Natural killer cell (primary cell): Measurements from ENCODE around the gene NDST1. TPM values are rescaled to one million over a fixed set of nuclear protein-coding genes. Genes with fewer than 3 reads are reported as not detected.

Experiments used
- ATAC-seq, 3 donors: fragments of 150-1000 bp in 2 of 3; fragments of 200-7000 bp in 1 of 3; cut with Tn5 transposase; 1 replicate in 1 of 3; 2 replicates in 2 of 3; pipeline ENCODE4 v1.10.0; 2021; ENCODE audit warnings: mild to moderate bottlenecking in 2 of 3, moderate library complexity in 2 of 3
- DNase-seq, 2 donors: peaks; one replicate each; pipeline versions ENCODE4 v3.0.0 to v3.0.0-alpha.2; 2013 to 2021; ENCODE audit warnings: mixed read lengths in 1 of 2
- H3K27ac ChIP-seq: one replicate; pipeline ENCODE4 v1.5.1; 2013; ENCODE audit warnings: mild to moderate bottlenecking, low read length
- H3K27me3 ChIP-seq: one replicate; pipeline ENCODE4 v1.6.1; 2013; ENCODE audit warnings: low read length; ENCODE audit not compliant: control insufficient read depth, insufficient read depth
- H3K36me3 ChIP-seq: one replicate; pipeline ENCODE4 v1.6.1; 2013; ENCODE audit warnings: low read length; ENCODE audit not compliant: control insufficient read depth, insufficient read depth
- H3K4me1 ChIP-seq: one replicate; pipeline ENCODE4 v1.6.1; 2013; ENCODE audit warnings: low read length; ENCODE audit not compliant: control insufficient read depth, insufficient read depth
- H3K4me3 ChIP-seq: one replicate; pipeline ENCODE4 v1.5.1; 2013; ENCODE audit warnings: low read length
- H3K9me3 ChIP-seq: one replicate; pipeline ENCODE4 v1.6.1; 2013; ENCODE audit warnings: low read length; ENCODE audit not compliant: control insufficient read depth, insufficient read depth
- H3K27ac Mint-ChIP-seq, 2 donors: one replicate each; pipeline ENCODE4 v1.8.0; 2022; ENCODE audit warnings: mild to moderate bottlenecking in 2 of 2, mixed read lengths in 2 of 2, moderate library complexity in 1 of 2
- H3K27me3 Mint-ChIP-seq, 2 donors: one replicate each; pipeline ENCODE4 v1.8.0; 2022; ENCODE audit warnings: low read depth in 2 of 2, mixed read lengths in 2 of 2
- H3K36me3 Mint-ChIP-seq: one replicate; pipeline ENCODE4 v1.8.0; 2022; ENCODE audit warnings: mixed read lengths
- H3K4me1 Mint-ChIP-seq, 2 donors: one replicate each; pipeline ENCODE4 v1.8.0; 2022; ENCODE audit warnings: mixed read lengths in 2 of 2
- H3K4me3 Mint-ChIP-seq: one replicate; pipeline ENCODE4 v1.8.0; 2022; ENCODE audit warnings: mild to moderate bottlenecking, moderate library complexity, mixed read lengths
- H3K9me3 Mint-ChIP-seq, 2 donors: one replicate each; pipeline ENCODE4 v1.8.0; 2022; ENCODE audit warnings: mixed read lengths in 2 of 2
- CTCF ChIP-seq: fragments of 200-600 bp; IDR thresholded peaks from one replicate; pipeline ENCODE4 v1.8.0; 2022; ENCODE audit warnings: antibody characterized with exemption
- WGBS: methylation state at CpG from one replicate; pipeline ENCODE4 v1.1.7; 2013; ENCODE audit warnings: missing lambda C conversion rate; ENCODE audit not compliant: insufficient coverage; 5-methylcytosine and 5-hydroxymethylcytosine counted together
- intact Hi-C: fragments of 100-400 bp; cut with micrococcal nuclease; formaldehyde crosslinking; loops from one replicate; pipeline ENCODE4 v1.14.2; 2022
- total RNA-seq, 4 donors: library from RNA; stranded (reverse); fragments of 120-200 nt in 1 of 4; gene quantifications; one replicate each; pipeline versions ENCODE4 v1.2.3 to v1.2.4, GENCODE V29; 2013 to 2022

Gene NDST1
- total RNA-seq, 3 donors from 2014 or later (not counting 1 experiment from before 2014, with no cell fraction given), result 2.8 to 12.3 (median 4.3) TPM

GRCh38 chr5:150461231-150461630 is 46.7 kb upstream of the NDST1 start:
- H3K27me3 Mint-ChIP-seq, result no peaks in the 10 kb centered on the region
- DNase-seq (peak in 1 of 2 donors; percentile 39), ATAC-seq (no peak)
- no peak overlapping the region for H3K4me3 ChIP-seq
- peak overlapping the region; percentile 5 for H3K27ac ChIP-seq
- H3K36me3 ChIP-seq, result no peaks in the 10 kb centered on the region
- H3K27me3 ChIP-seq, result no peaks in the 10 kb centered on the region
- H3K36me3 Mint-ChIP-seq, result no peaks in the 10 kb centered on the region
- H3K4me3 Mint-ChIP-seq, result no peak overlapping the region
- peaks cover 26% of the 10 kb centered on the region for H3K4me1 ChIP-seq
- H3K9me3 Mint-ChIP-seq, result no peaks in the 10 kb centered on the region
- H3K27ac Mint-ChIP-seq, result no peak overlapping the region
- intact Hi-C loops, result no loop called here
- H3K9me3 ChIP-seq, result no peaks in the 10 kb centered on the region
- peaks cover 4 to 17% of the 10 kb centered on the region in 2 donors for H3K4me1 Mint-ChIP-seq
- TF ChIP-seq CTCF, result no peak
- 27% methylated on average over 2 of the region's 2 CpGs for WGBS

- H3K27me3 Mint-ChIP-seq, result peaks cover 0 to 3% of the 10 kb centered on the region in 2 donors
- no peaks in the 10 kb centered on the region for H3K9me3 Mint-ChIP-seq
- H3K4me3 Mint-ChIP-seq, result no peak overlapping the region
- no peak overlapping the region for H3K27ac Mint-ChIP-seq
- WGBS, result 88% methylated on average over 6 of the region's 6 CpGs
- Histone ChIP-seq H3K9me3 (no peaks in the 10 kb centered on the region), H3K36me3 (no peaks in the 10 kb centered on the region), H3K4me1 (no peaks in the 10 kb centered on the region), H3K27me3 (no peaks in the 10 kb centered on the region), H3K4me3 (no peak overlapping the region), H3K27ac (no peak overlapping the region)
- peaks cover 0 to under 1% of the 10 kb centered on the region in 2 donors for H3K4me1 Mint-ChIP-seq
- no peak for DNase-seq
- TF ChIP-seq CTCF, result no peak
- intact Hi-C loops, result no loop called here
- no peak for ATAC-seq
- H3K36me3 Mint-ChIP-seq, result no peaks in the 10 kb centered on the region
Measured at GRCh38 chr5:150464554-150465012, 43.3 kb upstream of the NDST1 start.

- Mint-ChIP-seq H3K27ac (no peak overlapping the region), H3K36me3 (no peaks in the 10 kb centered on the region), H3K27me3 (peaks cover 0 to 3% of the 10 kb centered on the region in 2 donors), H3K4me1 (no peaks in the 10 kb centered on the region), H3K9me3 (no peaks in the 10 kb centered on the region), H3K4me3 (no peak overlapping the region)
- Histone ChIP-seq H3K27me3 (no peaks in the 10 kb centered on the region), H3K4me1 (no peaks in the 10 kb centered on the region), H3K27ac (no peak overlapping the region), H3K4me3 (no peak overlapping the region), H3K36me3 (no peaks in the 10 kb centered on the region), H3K9me3 (no peaks in the 10 kb centered on the region)
- DNase-seq (no peak), ATAC-seq (no peak)
- TF ChIP-seq CTCF, result no peak
- WGBS, result 74% methylated on average over 8 of the region's 8 CpGs
- intact Hi-C loops, result no loop called here
Measured at GRCh38 chr5:150465927-150466326, 42.0 kb upstream of the NDST1 start.

- H3K27ac Mint-ChIP-seq, result no peak overlapping the region
- 91% methylated on average over 4 of the region's 4 CpGs for WGBS
- peaks cover 0 to 8% of the 10 kb centered on the region in 2 donors for H3K27me3 Mint-ChIP-seq
- DNase-seq (no peak), ATAC-seq (no peak)
- no peak for TF ChIP-seq CTCF
- Histone ChIP-seq H3K36me3 (no peaks in the 10 kb centered on the region), H3K4me1 (no peaks in the 10 kb centered on the region), H3K9me3 (no peaks in the 10 kb centered on the region), H3K4me3 (no peak overlapping the region), H3K27me3 (no peaks in the 10 kb centered on the region), H3K27ac (no peak overlapping the region)
- H3K9me3 Mint-ChIP-seq, result no peaks in the 10 kb centered on the region
- intact Hi-C loops, result no loop called here
- no peak overlapping the region for H3K4me3 Mint-ChIP-seq
- H3K4me1 Mint-ChIP-seq, result no peaks in the 10 kb centered on the region
- no peaks in the 10 kb centered on the region for H3K36me3 Mint-ChIP-seq
Measured at GRCh38 chr5:150468206-150468605, 39.7 kb upstream of the NDST1 start.
